ENCODE data around the gene ZNF679. TPM values are rescaled to one million over a fixed set of nuclear protein-coding genes. Genes with fewer than 3 reads are reported as not detected.

The ZNF679 gene
- total RNA-seq, result not detected

DNA sequence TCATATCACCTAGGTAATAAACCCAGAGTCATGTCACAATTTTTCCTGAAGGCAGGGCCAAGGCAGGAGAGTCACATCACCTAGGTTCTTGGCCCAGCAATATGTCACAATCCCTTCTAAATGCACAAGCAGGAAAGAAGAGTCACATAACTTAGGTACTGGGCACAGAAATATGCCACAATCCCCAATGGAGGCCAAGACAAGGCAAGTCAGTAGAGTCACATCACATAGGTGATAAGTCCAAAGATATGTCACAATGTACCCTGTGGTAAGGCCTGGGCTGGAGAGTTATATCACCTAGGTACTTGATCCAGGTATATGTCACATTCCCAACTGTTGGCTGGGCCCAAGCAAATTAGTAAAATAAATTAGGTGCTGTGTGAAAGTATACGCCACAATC lies at the start of gene ZNF679:
TSS of gene ZNF679 (plus strand) at position 301 of the 400 bp plus-strand sequence. CDS start 20,644 bp downstream, outside the sequence.

DNA sequence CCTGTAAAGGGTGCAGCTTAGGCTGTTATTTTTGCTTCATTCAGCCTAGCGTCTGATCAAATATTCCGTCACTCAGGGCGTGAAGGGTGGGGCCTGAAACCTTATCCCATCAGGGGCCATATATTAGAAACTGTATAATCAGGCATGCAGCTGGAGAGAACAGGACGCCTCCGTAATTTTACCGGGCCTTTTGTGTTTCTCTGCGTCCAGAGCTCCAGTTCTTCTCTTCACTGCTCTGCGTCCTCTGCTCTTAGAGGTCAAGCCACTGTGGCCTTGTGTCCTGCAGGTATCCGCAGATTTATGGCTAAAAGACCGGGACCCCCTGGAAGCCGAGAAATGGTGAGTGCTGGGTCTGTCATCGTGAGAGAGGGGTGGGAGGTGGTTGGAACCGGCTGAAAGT lies 21.4 kb upstream of the ZNF679 start, which contains the start of gene ZNF735:
TSS of gene ZNF735 (plus strand) at position 301 of the 400 bp plus-strand sequence. CDS start at position 301, 0 bp downstream.

DNA sequence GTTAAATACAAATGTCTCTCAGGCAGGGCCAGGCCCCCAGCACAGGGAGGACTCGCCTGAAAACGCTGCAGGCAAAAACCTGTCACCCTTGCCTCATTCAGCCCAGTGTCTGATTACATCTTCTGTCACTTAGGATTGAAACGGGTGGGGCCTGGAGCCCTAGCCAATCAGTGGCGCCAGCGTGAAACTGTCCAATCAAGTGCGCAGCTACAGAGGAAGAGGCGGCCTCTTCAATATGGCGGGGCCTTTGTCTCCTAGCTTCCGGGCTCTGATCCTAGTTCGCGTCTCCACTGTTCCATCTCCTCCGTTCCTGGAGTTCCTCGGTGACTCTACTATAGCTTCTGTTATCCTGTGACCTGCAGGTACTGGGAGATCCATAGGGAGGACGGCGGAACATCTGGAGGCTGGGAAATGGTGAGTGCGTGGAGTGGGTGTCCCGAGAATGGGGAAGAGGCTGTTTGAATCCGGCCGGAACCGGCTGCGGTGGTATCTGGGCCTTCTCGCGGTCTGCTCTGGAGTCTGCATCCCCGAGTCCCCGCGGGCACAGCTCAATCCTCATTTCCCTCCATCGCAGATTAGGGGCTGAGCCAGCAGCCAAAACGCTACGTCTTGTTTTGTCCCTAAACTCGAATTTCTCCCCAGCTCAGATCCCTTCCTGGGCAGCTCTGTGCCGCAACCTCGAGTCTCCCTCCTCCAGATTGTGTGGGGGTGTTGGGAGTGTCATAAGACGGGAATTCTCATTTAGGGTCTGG lies 85.6 kb downstream of the ZNF679 start, which contains the start of gene ZNF736:
TSS of gene ZNF736 (plus strand) at position 222 of the 752 bp plus-strand sequence. CDS start at position 412, 190 bp downstream.

Other genes starting within 250 kb of the ZNF679 start
- not detected for gene ZNF722, start 229.6 kb upstream of the ZNF679 start, total RNA-seq
- gene ZNF727, start 183.0 kb upstream of the ZNF679 start, total RNA-seq, result 3.8 TPM
- gene ZNF735, start 21.3 kb upstream of the ZNF679 start, total RNA-seq, result not detected
- 81.1 TPM for gene ZNF736, start 85.5 kb downstream of the ZNF679 start, total RNA-seq